HG02623 (cell line): ENCODE measurements around the gene MTMR3.

Source experiments
- ATAC-seq: cut with Tn5 transposase; IDR thresholded peaks from one replicate; pipeline ENCODE4 v1.9.1; 2021; ENCODE audit warnings: moderate library complexity; ENCODE audit not compliant: unreplicated experiment

MTMR3 gene

GRCh38 chr22:29998627-29999384 lies 115.8 kb downstream of the MTMR3 start:
- no peak for ATAC-seq

- ATAC-seq, result no peak
Measured at GRCh38 chr22:30000566-30000965, 117.6 kb downstream of the MTMR3 start.

GRCh38 chr22:30001459-30001858 lies 118.5 kb downstream of the MTMR3 start:
- no peak for ATAC-seq

- no peak for ATAC-seq
Measured at GRCh38 chr22:30002861-30003486, 120.0 kb downstream of the MTMR3 start.

- ATAC-seq, result no peak
Measured at GRCh38 chr22:30004101-30004500, 121.1 kb downstream of the MTMR3 start.

- ATAC-seq, result no peak
Measured at GRCh38 chr22:30004694-30005093, 121.7 kb downstream of the MTMR3 start.

GRCh38 chr22:30005213-30005857 lies 122.4 kb downstream of the MTMR3 start:
- no peak for ATAC-seq

GRCh38 chr22:30007361-30007760 lies 124.4 kb downstream of the MTMR3 start:
- ATAC-seq, result no peak

- no peak for ATAC-seq
Measured at GRCh38 chr22:30008401-30008800, 125.4 kb downstream of the MTMR3 start.

GRCh38 chr22:30009478-30009877 lies 126.5 kb downstream of the MTMR3 start:
- ATAC-seq, result no peak

GRCh38 chr22:30010789-30011405 lies 127.9 kb downstream of the MTMR3 start:
- no peak for ATAC-seq

GRCh38 chr22:30013201-30013600 lies 130.2 kb downstream of the MTMR3 start:
- ATAC-seq, result no peak

GRCh38 chr22:30014244-30014643 lies 131.3 kb downstream of the MTMR3 start:
- no peak for ATAC-seq

- no peak for ATAC-seq
Measured at GRCh38 chr22:30015229-30015797, 132.3 kb downstream of the MTMR3 start.

- no peak for ATAC-seq
Measured at GRCh38 chr22:30015846-30016245, 132.9 kb downstream of the MTMR3 start.

GRCh38 chr22:30016596-30016995 lies 133.6 kb downstream of the MTMR3 start:
- ATAC-seq, result no peak

- ATAC-seq, result no peak
Measured at GRCh38 chr22:30017375-30018223, 134.6 kb downstream of the MTMR3 start.

GRCh38 chr22:30020511-30020910 lies 137.5 kb downstream of the MTMR3 start:
- no peak for ATAC-seq

- no peak for ATAC-seq
Measured at GRCh38 chr22:30021338-30021737, 138.4 kb downstream of the MTMR3 start.

- no peak for ATAC-seq
Measured at GRCh38 chr22:30021881-30022619, 139.1 kb downstream of the MTMR3 start.
